ENCODE data around the gene MOB3A.

The MOB3A gene

DNA sequence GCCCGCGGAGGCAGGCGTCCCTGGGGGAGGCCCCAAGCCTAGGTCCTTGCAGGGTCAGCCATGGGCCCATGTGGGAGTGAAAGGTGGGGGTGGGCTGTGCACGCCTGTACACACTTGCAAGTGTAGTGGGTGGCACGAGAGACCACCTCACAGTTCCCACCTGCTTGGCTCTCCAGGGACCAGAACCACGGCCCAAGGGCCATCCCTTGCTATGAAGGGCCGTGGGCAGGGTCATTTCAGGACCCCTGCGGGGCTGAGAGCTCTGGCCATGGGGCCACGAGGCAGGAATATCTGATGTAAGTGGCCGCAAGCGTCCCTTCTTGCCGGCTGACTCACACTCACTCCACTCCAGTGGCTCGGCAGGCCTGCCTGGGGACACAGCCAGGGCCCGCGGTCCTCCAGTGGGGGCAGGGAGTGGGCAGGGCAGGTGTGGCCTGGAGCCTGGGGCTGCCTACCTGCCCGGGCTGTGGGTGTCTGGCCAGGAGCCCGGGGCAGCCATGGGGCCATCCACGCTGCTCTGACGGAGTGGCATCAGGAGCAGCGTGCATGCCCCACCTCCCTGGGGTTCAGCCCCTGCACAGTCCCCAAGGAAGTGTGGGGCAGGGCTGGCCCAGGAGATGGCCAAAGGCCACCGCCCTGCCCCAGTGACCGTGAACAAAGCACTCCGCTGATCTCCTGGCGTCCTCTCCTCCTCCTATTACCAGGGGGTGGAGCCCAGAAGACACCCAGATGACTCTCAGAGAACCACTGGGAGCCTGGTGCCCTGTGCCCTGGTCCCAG is 36.5 kb downstream of the MOB3A start:
- DNase-seq (ENCODE audit: low spot score): peak; percentile 67

DNA sequence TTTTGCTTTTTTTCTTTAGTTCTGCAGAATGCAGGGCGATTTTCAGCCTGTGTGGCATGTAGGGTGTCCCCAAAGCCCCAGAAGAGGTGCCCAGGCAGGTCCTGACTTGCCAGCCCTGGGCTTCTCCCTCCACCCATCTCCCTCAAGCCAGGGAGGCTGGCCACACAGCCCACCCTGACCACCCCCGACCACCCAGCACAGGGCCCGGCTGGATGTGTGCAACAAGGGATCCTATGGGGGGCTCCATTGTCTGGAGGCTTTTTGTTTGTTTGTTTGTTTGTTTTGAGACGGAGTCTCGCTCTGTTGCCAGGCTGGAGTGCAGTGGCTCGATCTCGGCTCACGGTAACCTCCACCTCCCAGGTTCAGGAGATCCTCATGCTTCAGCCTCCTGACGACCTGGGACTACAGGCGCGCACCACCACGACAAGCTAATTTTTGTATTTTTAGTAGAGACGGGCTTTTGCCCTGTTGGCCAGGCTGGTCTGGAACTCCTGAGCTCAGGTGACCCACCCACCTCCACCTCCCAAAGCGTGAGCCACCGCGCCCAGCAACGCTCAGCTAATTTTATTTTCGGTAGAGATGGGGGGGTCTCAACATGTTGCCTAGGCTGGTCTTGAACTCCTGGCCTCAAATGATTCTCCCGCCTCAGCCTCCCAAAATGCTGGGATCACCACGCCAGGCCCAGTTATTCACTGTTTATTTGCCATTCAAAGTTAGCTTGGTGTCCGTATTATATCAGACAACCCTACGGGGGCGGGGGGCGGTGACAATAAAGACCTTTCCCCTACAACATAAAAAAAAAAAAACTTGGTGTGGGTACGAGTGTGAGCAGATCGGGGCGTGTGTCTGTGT is 37.3 kb downstream of the MOB3A start:
- no peak for DNase-seq (ENCODE audit: low spot score)

DNA sequence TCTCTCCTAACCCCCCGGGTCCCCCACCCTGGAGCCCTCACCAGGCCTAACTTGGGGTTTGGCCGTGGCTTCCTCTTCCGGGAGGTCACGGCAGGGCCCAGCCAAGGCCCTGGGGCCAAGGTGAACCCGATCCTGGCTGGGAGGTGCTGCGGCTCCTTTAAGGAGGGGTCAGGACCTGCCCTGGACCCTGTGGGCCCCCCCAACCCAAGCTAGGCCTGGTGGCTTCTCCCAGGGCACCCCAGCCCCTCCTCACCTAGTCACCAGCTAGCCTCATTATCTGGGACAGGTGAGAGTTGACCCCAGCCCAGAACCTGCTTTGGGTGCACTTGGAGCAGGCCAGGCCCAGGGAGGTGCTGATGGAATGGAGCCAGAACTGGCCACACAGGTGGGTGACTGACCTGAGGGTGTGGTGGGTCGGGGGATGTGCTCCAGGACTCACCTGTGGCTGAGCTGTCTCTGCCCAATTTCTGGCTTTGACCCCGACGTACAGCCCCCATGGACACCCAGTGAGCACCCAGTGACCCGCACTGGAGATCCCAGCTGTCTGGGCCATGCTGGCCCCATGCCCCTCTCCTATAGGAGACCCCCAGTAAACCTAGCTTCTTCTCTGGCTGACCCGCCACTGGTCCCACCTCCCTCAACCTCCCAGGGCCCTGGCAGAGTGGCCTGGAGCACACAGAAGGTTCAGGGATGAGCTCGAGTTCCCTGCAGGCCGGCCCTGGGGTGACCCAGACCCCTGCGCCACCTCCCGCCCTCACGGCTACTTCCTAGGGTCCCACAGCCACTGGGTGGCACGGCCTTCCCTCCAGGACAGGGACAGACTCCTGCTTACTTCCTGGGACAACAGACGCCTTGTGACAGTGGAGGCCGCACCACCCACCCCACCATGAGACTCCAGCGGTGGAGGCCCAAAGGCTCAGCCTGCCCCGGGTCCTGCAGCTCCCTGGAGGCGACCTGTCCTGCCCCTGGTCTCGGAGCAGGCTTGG is 38.3 kb downstream of the MOB3A start:
- no peak for DNase-seq (ENCODE audit: low spot score)

DNA sequence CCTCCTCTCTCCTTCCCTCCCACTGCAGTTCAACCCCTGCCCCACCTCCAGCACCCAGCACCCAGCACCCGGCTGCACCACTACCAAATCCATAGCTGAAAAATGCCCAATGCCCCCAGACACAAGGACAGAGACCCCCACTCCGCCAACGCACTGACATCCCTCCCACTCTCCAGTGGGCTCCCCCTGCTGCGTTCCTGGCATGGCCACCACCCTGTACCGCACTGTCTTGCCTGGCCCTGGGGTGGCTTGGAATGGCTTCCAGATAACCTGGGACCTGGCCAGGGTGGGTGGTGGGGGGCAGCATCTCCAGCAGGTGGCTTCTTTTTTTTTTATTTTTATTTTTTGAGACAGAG is 39.3 kb downstream of the MOB3A start:
- DNase-seq (ENCODE audit: low spot score): no peak

DNA sequence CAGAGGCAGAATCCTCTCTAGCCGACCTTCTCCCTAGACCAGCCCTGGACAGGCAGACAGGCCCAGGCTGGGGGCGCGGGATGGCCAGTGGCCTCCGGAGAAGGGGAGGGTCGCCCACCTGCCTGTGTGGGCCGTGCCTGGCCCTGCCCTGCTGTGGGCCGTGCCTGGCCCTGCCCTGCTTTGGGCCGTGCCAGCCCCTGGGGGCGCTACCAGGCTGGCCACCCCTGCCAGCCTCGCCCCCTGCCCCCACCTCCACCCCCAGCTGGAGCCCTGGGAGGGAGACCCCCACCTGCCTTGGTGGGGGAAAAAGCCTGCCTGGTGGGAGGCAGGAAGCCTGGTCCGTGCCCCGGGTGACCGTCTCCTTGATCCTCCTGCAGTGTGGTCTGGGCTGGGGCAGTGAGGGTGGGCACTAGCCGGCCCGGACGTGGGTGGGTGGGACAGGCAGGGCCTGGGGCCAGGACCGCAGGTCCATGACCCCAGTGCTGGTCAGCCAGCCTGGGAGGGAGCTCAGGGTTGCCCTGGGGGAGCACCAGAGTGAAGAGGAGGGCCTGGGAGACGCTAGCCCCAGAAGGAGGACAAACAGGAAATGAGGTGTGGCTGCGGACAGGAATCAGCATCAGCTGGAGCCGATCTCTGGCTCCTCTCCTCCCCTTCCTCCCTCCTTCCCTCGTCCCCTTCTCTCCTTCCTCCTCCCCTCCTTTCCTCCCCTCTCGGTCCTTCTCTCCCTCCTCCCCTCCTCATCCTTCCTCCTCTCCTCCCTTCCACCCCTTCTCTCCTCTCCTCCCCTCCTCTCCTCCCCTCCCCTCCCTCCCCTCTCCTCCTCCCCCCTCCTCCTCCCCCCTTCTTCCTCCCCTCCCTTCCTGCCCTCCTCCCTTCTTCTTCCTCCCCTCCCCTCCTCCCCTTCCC is 39.9 kb downstream of the MOB3A start:
- no peak for DNase-seq (ENCODE audit: low spot score)

DNA sequence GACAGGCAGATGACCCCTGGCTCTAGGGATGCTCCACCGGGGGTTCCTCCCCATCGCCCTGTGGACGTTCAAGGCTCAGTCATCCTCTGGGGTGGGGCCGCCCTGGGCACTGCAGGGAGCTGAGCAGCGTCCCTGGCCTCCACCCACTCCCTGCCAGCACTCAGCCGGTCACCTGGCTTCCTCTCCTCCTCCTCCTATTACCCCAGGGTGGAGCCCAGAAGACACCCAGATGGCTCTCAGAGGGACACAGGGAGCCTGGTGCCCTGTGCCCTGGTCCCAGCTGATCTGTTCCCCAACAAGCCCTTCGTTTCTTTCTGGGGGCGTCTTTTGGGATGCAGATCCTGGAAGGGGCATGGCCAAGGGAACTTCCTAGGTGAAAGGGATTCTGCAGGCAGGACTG is 41.4 kb downstream of the MOB3A start:
- no peak for DNase-seq (ENCODE audit: low spot score)

DNA sequence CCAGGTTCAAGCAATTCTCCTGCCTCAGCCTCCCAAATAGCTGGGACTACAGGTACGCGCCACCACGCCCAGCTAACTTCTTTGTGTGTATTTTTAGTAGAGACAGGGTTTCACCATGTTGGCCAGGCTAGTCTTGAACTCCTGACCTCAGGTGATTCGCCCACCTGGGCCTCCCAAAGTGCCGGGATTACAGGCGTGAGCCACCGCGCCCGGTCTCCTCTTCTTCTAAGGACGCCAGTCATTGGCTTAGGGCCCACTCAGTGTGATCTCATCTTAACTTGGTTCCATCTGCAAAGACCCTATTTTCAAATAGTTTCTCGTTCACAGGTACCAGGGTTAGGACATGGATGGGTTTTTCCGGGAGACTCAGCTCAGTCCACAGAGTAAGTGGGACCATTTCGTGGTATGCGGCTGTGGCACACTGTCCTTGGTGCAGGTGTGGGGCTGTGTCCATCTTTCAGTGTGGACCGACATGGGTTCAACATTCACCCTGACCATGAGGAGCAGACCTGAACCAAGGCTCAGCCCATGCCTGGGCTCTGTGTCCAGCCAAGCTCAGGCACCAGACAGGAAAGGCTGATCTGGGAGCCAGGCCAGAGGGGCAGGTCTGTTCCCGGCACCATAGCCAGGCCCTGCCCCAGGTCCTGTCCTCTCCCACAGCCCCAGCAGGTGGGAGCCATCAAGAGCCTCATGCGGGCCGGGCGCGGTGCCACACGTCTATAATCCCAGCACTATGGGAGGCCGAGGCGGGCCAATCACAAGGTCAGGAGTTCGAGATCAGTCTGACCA is 42.3 kb downstream of the MOB3A start:
- DNase-seq (ENCODE audit: low spot score): no peak

DNA sequence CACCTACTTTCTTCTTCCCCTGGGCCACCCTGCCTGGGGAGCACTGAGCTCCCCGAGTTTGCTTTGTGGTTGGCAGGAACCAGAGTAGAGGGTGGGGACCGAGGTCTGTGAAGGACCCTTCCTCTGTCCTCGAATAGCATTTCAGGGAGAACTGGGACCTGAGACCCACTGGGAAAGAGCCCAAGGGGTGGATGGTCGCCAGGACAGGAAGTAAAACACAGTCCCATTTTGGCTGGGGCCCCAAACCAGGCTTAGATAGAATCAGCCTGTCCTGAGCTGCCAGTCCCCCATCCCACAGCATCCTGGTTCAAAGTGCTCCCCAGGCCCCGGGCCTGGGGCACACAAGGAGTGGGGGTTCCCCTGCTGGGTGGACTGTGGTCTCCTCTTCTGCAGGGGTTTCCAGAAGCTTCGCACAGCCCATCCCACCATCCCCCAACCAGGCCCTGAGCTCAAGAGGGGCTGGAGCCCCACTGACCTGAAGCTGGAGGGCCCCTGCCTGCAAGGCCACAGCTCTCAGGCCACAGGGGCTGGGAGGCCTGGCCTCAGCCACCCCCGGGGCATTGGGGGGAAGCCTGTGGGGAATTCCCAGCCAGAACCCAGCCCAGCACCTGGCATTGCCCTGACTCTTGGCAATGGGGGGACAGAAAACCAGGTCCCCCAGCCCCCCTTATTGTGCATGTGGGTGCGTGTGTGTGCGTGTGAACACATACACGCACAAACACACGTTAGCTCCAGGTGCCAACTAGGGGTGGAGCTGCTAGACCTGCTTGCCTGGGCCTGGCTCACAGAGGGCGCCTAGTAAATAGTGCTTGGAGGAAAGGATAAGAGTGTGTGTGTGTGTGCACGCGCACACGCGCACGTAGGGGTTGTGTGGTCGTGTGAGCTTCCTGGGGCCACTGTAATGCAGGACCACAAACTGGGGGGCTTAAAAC is 44.1 kb downstream of the MOB3A start:
- DNase-seq (ENCODE audit: low spot score): no peak

DNA sequence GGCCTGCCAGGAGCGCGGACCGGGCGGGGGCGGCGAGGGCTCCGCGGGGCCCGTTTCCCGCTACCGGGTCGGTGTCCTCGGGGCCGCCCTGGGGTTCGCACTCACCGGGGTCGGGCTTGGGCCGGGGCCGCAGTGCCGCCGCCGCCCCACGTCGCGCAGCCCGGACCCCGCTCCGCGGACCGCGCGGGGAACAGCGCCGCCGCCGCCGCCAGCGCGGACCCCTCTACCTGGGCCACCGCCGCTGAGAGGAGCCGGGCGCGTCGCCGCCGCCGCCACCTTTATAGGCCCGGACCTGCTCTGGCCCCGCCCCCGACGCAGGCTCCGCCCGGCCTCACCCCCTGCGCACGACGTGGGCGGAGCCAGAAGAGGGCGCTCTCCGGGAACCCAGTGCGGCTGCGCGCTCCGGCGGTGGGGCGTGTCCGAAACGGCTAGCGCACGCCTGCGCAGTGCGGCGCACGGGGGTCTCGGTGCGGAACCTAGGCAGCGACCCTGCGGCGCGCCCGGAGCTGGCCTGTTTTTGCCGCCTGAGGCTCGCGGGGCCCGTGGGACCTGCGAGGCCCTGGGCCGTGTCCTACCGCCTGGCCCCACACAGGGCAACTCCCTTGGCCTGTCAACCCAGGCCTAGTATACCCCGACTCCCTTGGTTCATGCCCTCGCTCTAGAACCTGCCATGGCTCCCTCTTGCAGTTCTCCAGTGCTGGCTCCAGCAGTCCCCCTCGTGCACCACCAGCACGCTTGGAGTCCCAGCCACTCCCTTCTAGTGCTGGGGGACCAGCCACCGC is 44.9 kb downstream of the MOB3A start, which contains the start of gene MKNK2:
MKNK2 (minus strand) TSS at position 254 of the 782 bp plus-strand sequence. CDS start 393 bp downstream, outside the sequence.
- DNase-seq (ENCODE audit: low spot score): peak; percentile 93

DNA sequence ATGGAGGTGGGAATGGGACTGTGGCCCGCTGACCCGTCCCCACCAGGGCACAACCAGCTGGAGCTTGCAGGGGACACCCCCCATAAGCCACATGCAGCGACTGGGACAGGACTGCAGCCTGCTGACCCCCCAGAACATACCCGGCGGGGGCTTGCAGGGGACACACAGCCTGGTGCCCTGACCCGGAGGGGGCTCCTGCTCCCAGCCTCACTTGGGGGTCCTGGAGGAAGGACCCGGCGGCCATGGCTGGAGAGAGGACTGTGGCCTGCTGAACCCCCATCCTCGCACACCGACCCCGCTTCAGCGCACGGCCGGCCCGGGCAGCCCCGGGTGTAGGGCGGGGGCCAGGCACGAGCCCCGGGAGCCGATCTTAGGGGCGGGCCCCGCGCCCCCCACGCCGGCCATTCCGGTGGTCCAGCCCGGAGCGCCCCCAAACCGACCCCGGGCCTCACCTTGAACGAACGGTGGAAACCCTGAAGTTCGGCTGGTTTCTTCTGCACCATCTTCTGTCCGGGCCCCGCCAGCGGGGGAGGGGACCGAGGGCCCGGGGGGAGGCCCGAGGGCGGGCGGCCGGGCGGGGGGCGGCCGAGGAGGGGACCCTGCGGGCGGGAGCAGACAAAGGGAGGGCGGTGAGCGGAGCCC is 45.7 kb downstream of the MOB3A start:
- no peak for DNase-seq (ENCODE audit: low spot score)

DNA sequence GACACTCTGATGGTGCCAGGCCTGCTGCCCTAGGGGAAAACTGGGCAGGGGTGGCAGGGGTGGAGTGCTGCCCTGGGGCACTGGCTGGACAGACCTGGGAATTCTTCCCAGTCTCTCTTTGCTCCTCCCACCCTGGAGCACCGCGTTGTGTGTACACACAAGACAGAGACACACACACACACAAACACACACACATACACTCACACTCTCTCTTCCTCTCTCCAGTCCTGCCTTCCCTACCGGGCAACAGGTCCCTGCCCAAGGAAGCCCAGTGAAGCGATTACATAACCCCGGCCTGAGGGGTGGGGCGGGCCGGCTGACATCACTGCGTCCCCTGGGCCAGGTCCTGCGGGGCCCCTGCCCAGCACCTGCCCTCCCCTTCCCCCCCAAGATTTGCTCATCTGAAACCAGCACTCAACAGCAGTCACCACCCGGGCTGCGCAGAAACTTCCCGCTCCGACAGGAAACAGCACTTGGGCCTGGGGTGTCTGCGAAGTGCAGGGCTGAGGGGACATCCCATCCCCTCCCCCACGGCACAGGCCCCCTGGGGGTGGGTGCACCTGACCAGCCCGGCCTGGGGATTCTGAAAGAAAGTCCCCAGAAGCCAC is 46.3 kb downstream of the MOB3A start:
- no peak for DNase-seq (ENCODE audit: low spot score)

DNA sequence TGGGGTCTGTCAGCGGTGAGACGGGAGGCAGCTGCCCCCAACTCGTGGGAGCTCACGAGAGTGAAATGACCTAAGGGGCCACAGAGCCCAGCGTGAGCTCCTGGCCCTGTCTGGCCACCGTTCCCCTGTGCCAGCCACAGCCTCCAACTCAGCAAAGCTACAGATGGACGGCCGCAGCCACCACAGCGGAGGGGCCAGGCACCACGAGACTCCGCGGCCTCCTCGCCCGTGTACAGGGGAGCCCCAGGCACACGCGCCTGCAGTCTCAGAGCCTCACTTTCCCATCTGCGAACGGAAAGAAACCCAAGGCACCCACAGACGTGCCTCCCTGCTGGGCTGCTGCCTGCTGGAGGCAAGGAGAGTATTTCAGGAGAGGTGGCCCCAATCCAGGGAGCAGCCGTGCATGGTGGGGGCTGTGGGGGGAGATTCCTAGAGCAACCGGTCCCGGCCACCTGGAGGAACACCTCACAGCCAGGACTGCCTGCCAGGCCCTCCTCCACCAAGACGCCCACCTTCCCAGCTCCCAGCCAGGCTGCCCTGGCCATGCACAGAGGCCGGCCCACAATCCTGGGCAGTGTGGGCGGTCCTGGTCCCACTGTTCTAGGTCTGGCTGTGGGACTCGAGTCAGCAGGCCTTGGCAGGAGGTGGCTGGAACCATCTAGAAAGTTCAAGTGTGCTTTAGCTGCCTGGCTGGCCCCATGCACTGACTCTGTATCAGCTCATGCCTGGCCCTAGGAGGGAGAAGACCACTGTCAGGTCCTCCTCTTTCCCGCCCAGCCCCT is 47.0 kb downstream of the MOB3A start:
- DNase-seq (ENCODE audit: low spot score): no peak

DNA sequence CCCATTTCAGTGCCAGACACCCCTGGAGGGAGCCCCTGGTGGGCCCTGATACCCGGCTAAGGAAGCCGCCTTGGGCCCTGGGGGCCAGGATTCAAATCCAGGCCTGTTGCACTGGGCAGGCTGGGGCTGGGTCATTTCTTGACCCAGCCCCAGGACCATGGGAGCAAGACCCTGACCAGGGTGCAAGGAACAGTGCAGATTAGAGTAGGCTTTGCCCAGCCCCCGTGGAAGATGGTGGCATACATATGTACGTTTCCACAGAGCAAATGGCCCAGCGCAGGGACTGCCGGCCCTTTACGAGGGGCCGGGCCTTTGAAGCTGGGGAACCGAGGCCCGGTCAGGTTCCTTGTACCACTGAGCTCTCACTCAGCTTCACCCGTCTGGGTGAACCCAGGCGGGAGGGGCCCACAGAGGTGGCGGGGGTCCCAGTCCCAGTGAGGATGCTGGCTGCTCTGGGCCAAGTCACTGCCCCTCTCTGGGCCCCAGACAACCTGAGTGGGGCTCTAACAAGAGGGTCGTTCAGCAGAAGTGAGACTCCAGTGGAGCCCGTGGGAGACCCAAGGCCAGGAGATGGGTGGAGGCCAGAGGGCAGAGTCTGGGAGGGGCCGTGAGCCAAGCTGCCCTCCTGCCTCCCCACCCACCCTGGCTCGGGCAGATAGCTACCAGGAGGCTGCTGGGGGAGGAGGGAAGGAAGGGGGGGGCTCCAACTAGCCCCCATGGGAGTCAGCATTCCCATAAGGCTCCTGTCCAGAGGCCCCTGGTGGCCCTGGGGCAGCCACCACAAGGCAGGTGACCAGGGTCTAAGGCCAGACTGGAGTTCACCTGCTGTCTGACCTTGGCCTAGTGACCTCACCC is 47.8 kb downstream of the MOB3A start:
- DNase-seq (ENCODE audit: low spot score): no peak

DNA sequence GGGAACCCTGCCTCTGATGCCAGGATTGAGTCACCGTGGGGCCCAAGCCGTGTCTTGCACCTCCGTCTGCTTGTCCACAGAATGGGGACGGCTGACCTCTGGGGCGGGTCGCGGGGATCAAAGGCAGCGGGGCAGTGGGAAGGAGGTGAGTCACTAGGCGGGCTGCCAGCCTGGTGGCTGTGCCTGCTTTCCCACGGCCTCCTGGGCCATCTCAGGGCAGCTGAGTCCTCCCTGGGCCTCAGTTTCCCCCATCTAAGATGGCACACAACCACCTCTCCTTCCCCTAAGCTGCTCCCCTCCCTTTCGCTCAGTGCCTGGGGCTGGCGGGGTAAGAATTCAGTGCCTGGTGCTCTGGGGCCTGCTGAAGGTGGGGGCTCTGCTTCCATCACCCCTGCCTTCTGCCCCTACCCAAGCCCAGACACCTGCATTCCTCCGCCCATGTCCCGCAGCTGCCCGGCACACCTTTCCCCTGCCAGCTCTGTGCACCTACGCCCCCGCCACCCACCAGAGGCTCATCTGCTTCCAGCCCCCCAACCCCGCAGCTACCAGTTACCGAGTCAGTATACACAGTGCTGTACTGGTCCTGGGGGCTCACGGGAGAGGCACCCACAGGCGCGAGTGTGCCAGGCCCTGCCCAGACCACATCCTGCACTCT is 48.5 kb downstream of the MOB3A start:
- DNase-seq (ENCODE audit: low spot score): no peak

DNA sequence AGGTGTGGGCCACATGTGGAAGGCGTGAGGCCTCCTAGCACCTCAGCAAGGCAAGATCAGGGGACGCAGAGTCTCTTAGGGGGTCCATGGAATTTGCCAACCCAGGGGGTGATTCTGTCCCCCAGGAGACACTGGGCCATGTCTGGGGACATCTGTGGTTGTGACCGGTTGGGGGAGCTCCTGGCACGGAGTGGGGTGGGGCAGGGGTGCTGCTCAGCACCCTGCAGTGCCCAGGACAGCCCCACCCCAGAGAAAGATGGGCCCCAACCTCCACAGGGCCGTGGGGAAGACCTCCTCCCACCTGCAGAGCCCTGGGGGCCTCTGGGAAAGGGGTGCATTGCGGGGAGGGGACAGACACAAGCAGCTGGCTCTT is 49.1 kb downstream of the MOB3A start:
- DNase-seq (ENCODE audit: low spot score): no peak
